Measurements from ENCODE around the gene SOWAHA. TPM values are rescaled to one million over a fixed set of nuclear protein-coding genes. Genes with fewer than 3 reads are reported as not detected.
A peak's percentile ranks its signal among the peaks of the same experiment; 100 is the strongest.

Gene SOWAHA
- total and polyA plus RNA-seq, 7 donors, result 0.01 to 0.06 TPM; not detected in 5

DNA sequence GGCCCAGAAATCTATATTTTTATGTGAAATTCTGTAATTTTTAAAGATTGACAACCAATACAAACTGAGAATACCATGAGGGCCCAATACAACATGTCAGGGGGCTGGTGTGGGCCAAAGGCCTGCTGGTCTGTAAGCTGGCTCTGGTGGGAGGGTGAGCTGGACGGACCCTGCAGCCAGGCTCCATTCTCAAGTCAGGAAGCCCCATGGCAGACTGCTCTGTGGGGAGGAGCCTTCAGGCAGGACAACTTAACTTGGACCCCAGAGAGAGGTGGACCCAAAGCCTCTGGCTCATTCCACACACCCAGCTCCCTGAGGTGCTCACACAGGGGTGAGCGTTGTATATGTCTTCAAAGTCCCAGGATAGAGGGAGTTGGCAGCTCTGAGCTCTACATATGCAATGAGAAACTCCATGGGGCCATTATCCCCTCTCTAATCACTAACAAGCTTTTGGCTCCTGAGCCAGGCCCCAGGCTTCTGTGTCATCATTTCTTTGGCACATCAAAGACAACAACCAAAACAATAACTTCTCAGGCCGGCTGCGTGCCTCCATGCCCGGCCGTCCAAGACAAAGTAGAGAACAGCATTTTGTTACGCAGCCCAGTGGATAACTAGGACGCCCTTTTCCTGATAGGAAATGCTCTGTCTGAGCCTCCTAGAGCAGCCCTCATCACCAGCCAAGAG lies 42.5 kb upstream of the SOWAHA start:
- no peak overlapping the region for H3K4me3 ChIP-seq
- intact Hi-C loops (cut with DNase I), result no loop called here
- H3K4me1 ChIP-seq, result peaks cover 8% of the 10 kb centered on the region
- TF ChIP-seq, protein P1, sequence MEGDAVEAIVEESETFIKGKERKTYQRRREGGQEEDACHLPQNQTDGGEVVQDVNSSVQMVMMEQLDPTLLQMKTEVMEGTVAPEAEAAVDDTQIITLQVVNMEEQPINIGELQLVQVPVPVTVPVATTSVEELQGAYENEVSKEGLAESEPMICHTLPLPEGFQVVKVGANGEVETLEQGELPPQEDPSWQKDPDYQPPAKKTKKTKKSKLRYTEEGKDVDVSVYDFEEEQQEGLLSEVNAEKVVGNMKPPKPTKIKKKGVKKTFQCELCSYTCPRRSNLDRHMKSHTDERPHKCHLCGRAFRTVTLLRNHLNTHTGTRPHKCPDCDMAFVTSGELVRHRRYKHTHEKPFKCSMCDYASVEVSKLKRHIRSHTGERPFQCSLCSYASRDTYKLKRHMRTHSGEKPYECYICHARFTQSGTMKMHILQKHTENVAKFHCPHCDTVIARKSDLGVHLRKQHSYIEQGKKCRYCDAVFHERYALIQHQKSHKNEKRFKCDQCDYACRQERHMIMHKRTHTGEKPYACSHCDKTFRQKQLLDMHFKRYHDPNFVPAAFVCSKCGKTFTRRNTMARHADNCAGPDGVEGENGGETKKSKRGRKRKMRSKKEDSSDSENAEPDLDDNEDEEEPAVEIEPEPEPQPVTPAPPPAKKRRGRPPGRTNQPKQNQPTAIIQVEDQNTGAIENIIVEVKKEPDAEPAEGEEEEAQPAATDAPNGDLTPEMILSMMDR (IDR thresholded peaks at IDR 0.05), result no peak
- no peak overlapping the region for H3K27ac ChIP-seq
- H3K27me3 ChIP-seq (ENCODE audit: insufficient read depth in 3 of 3, low read length in 2 of 3), result no peaks in the 10 kb centered on the region
- peak in 1 of 4 donors; percentile 23 for ATAC-seq
- H3K36me3 ChIP-seq (ENCODE audit: insufficient read depth in 1 of 2, low read depth in 1 of 2), result no peaks in the 10 kb centered on the region
- H3K9me3 ChIP-seq, result no peaks in the 10 kb centered on the region
- DNase-seq, result no peak
- WGBS, 3 donors, result 60 to 65% (median 61%) methylated on average over 8 of the region's 8 CpGs

DNA sequence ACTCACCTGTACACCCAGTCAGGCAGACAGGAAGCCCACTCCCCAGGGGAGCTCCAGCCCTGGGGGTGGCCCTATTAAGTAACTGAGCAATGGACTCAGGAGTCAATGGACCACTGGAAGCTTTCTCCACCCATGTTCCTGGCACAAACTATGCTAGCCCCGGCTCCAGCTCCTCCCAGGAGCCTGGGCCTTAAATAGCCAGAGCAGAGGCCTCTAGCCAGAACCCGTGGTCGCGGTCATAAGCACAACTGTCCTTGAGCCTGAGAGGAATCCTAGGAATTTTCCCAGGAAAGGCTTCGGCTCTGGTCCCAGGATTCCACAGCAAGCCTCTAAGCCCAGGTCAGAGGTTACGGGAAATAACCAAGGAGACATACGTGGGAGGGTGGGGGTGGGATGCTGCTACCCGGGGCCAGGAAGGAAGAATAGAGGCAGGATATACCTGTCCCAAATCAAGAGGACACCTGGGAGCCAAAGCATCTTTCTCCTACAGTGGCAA lies 41.6 kb upstream of the SOWAHA start:
- no peaks in the 10 kb centered on the region for H3K36me3 ChIP-seq (ENCODE audit: insufficient read depth in 1 of 2, low read depth in 1 of 2)
- peak overlapping the region; percentile 9 for H3K27ac ChIP-seq
- no peak overlapping the region for H3K4me3 ChIP-seq
- H3K9me3 ChIP-seq, result no peaks in the 10 kb centered on the region
- TF ChIP-seq, protein P1 (IDR thresholded peaks at IDR 0.05), result no peak
- peak in 1 of 2 donors; percentile 56 for DNase-seq
- peaks cover 10% of the 10 kb centered on the region for H3K4me1 ChIP-seq
- H3K27me3 ChIP-seq (ENCODE audit: insufficient read depth in 3 of 3, low read length in 2 of 3), result no peaks in the 10 kb centered on the region
- ATAC-seq, result no peak
- 29 to 34% (median 30%) methylated on average over 8 of the region's 8 CpGs for WGBS, 3 donors
- intact Hi-C loops (cut with DNase I), result no loop called here

DNA sequence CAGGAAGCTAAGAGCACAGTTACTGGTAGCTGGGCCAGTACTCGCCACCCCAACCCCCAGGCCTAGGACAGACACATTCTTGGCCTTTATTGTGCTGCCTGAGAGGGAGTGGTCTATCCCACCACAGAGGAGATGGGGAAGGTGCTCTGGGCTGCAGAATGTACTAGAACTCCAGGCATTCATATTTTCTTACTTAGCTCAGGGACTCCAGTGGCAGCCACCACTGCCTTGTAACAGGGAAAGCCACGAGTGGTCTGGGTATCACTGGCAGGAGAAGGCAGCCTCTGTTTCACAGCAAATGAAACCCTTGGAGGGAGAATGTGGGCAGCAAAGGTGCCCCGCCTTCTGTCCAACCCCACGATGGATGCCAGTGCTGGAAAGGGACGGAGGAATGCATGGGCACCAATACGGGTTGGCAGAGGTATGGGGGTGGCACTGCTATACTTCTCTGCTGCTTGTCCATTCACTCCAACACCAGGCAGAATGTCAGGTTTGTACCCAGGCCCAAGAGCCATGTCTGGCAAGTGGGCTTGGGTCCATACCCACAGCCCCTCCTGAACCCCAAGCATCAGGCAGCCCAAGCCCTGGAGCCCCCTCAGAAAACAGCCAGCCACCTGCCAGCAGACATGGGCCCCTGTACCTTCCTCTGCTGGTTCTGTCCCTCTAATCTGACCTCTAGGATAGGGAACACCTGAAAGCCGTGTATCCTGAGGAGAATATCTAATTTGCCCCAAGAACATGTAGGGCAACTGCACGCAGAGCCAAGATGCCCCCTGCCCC lies 40.6 kb upstream of the SOWAHA start:
- Histone ChIP-seq H3K4me3 (no peak overlapping the region), H3K27ac (peak overlapping the region; percentile 9), H3K36me3 (ENCODE audit: insufficient read depth in 1 of 2, low read depth in 1 of 2) (no peaks in the 10 kb centered on the region), H3K9me3 (no peaks in the 10 kb centered on the region), H3K27me3 (ENCODE audit: insufficient read depth in 3 of 3, low read length in 2 of 3) (no peaks in the 10 kb centered on the region), H3K4me1 (peaks cover 10% of the 10 kb centered on the region)
- DNase-seq, result no peak
- WGBS, 3 donors, result 44 to 69% (median 64%) methylated on average over 8 of the region's 8 CpGs
- TF ChIP-seq, protein P1 (IDR thresholded peaks at IDR 0.05), result no peak
- ATAC-seq, result no peak
- intact Hi-C loops (cut with DNase I), result no loop called here

DNA sequence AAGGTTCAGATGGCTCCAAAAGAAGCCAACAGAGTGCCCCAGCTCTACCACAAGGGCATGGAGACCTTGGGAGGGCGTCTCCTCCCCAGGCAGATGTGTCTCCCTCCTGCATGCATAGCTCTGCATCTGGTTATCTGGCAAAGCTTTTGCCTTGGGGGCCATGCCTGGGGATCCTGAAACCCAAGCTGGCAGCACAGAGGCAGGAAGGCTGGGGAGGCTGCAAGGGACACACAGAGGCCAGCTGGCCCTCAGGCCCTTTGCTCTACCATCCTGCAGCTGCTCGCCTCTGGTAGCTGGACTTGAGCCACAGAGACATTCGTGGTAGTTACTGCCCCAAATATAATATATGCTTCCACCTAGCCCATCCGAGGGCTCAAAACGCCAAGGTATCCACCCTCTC lies 40.0 kb upstream of the SOWAHA start:
- Histone ChIP-seq H3K9me3 (no peaks in the 10 kb centered on the region), H3K4me3 (no peak overlapping the region), H3K36me3 (ENCODE audit: insufficient read depth in 1 of 2, low read depth in 1 of 2) (no peaks in the 10 kb centered on the region), H3K27me3 (ENCODE audit: insufficient read depth in 3 of 3, low read length in 2 of 3) (no peaks in the 10 kb centered on the region), H3K27ac (no peak overlapping the region), H3K4me1 (peaks cover 9% of the 10 kb centered on the region)
- TF ChIP-seq, protein P1 (IDR thresholded peaks at IDR 0.05), result no peak
- intact Hi-C loops (cut with DNase I), result no loop called here
- WGBS, 3 donors, result 48 to 72% (median 55%) methylated on average over 5 of the region's 5 CpGs
- DNase-seq, result no peak
- no peak for ATAC-seq
